LHCN-M2 (cell line): ENCODE results near the gene ATP5F1B. TPM values are rescaled to one million over a fixed set of nuclear protein-coding genes. Genes with fewer than 3 reads are reported as not detected.

Source experiments
- DNase-seq: peaks from one replicate; pipeline ENCODE4 v3.0.0-alpha.2; 2012; ENCODE audit warnings: low read depth
- total RNA-seq: library from RNA; depleted of rRNA; stranded (reverse); fragments of >200 nt; gene quantifications from 2 replicates; pipeline ENCODE4 v1.2.3, GENCODE V29; 2014; rRNA removed

The ATP5F1B gene
- total RNA-seq, 1 experiment from 2014 or later, result 670 TPM

GRCh38 chr12:56622535-56622934, 23.2 kb downstream of the ATP5F1B start:
- no peak for DNase-seq

- DNase-seq, result no peak
Observed at GRCh38 chr12:56616925-56617324, 28.9 kb downstream of the ATP5F1B start.

GRCh38 chr12:56616244-56616643, 29.5 kb downstream of the ATP5F1B start:
- no peak for DNase-seq

GRCh38 chr12:56614627-56615026, 31.2 kb downstream of the ATP5F1B start:
- DNase-seq, result no peak

- no peak for DNase-seq
Observed at GRCh38 chr12:56604355-56604754, 41.4 kb downstream of the ATP5F1B start.

- DNase-seq, result no peak
Observed at GRCh38 chr12:56602239-56602638, 43.5 kb downstream of the ATP5F1B start.

- DNase-seq, result no peak
Observed at GRCh38 chr12:56601503-56601902, 44.3 kb downstream of the ATP5F1B start.

GRCh38 chr12:56600753-56601152, 45.0 kb downstream of the ATP5F1B start:
- no peak for DNase-seq

GRCh38 chr12:56599797-56600196, 46.0 kb downstream of the ATP5F1B start:
- DNase-seq, result no peak

GRCh38 chr12:56599041-56599440, 46.7 kb downstream of the ATP5F1B start:
- DNase-seq, result no peak

- DNase-seq, result no peak
Observed at GRCh38 chr12:56596815-56597214, 49.0 kb downstream of the ATP5F1B start.

- DNase-seq, result peak; percentile 77
Observed at GRCh38 chr12:56593909-56594621, 51.7 kb downstream of the ATP5F1B start.

GRCh38 chr12:56591961-56592360, 53.8 kb downstream of the ATP5F1B start:
- no peak for DNase-seq

- no peak for DNase-seq
Observed at GRCh38 chr12:56591126-56591525, 54.7 kb downstream of the ATP5F1B start.

- peak; percentile 32 for DNase-seq
Observed at GRCh38 chr12:56590237-56590830, 55.5 kb downstream of the ATP5F1B start.

GRCh38 chr12:56589783-56590182, 56.0 kb downstream of the ATP5F1B start:
- no peak for DNase-seq

Other genes starting within 250 kb of the ATP5F1B start
- gene TIMELESS, start 196.6 kb downstream of the ATP5F1B start, total RNA-seq, result 25.3 and 25.9 TPM in 2 replicates
- gene MIP, start 191.3 kb downstream of the ATP5F1B start, total RNA-seq, result not detected in 2 replicates
- 2.1 and 2.6 TPM in 2 replicates for gene SPRYD4, start 177.4 kb downstream of the ATP5F1B start, total RNA-seq
- not detected in 2 replicates for gene GLS2, start 157.8 kb downstream of the ATP5F1B start, total RNA-seq
- 12.1 and 13.0 TPM in 2 replicates for gene RBMS2, start 124.2 kb downstream of the ATP5F1B start, total RNA-seq
- gene BAZ2A, start 15.7 kb downstream of the ATP5F1B start, total RNA-seq, result 18.6 and 20.5 TPM in 2 replicates
- gene PTGES3, start 42.3 kb upstream of the ATP5F1B start, total RNA-seq, result 108 and 130 TPM in 2 replicates
- gene NACA, start 79.3 kb upstream of the ATP5F1B start, total RNA-seq, result 960 and 1,297 TPM in 2 replicates
- gene PRIM1, start 106.3 kb upstream of the ATP5F1B start, total RNA-seq, result 29.0 and 37.2 TPM in 2 replicates
- 3.2 and 3.8 TPM in 2 replicates for gene HSD17B6, start 117.3 kb upstream of the ATP5F1B start, total RNA-seq